Type B pancreatic cell (in vitro differentiated cells): ENCODE results near the gene MOB3C. TPM values are rescaled to one million over a fixed set of nuclear protein-coding genes. Genes with fewer than 3 reads are reported as not detected.

Source experiments
- DNase-seq: peaks from one replicate; pipeline ENCODE4 v3.0.0; 2021; ENCODE audit warnings: mixed read lengths; ENCODE audit not compliant: unreplicated experiment; ENCODE audit errors: extremely low spot score
- H3K27ac Mint-ChIP-seq: 2 replicates; pipeline ENCODE4 v1.8.0; 2021; ENCODE audit warnings: mild to moderate bottlenecking, mixed read lengths
- H3K27me3 Mint-ChIP-seq: 2 replicates; pipeline ENCODE4 v1.8.0; 2021; ENCODE audit warnings: mixed read lengths
- H3K36me3 Mint-ChIP-seq: 2 replicates; pipeline ENCODE4 v1.8.0; 2021; ENCODE audit warnings: mixed read lengths
- H3K4me1 Mint-ChIP-seq: one replicate; pipeline ENCODE4 v1.8.0; 2021; ENCODE audit warnings: mixed read lengths; ENCODE audit not compliant: unreplicated experiment
- H3K4me3 Mint-ChIP-seq: 2 replicates; pipeline ENCODE4 v1.8.0; 2021; ENCODE audit warnings: mild to moderate bottlenecking, mixed read lengths
- H3K9me3 Mint-ChIP-seq: 2 replicates; pipeline ENCODE4 v1.8.0; 2021; ENCODE audit warnings: mixed read lengths
- CTCF ChIP-seq: fragments of 200-600 bp; sonication (generic); conservative IDR thresholded peaks from 2 replicates; pipeline ENCODE4 v1.5.0; 2021; ENCODE audit warnings: antibody characterized with exemption, mild to moderate bottlenecking
- total RNA-seq: library from RNA; stranded (reverse); gene quantifications from 2 replicates; pipeline ENCODE4 v1.2.1, GENCODE V29; 2021; ENCODE audit warnings: low replicate concordance

MOB3C gene
- total RNA-seq, 1 donor from 2014 or later: 6.8 TPM

- H3K9me3 Mint-ChIP-seq: no peaks in the 10 kb centered on the region
- no peaks in the 10 kb centered on the region for H3K36me3 Mint-ChIP-seq
- peaks cover 13% of the 10 kb centered on the region for H3K4me1 Mint-ChIP-seq
- H3K4me3 Mint-ChIP-seq: peak overlapping the region; percentile 90
- H3K27ac Mint-ChIP-seq: peak overlapping the region; percentile 59
- no peak for DNase-seq
- TF ChIP-seq CTCF: no peak
- H3K27me3 Mint-ChIP-seq: peaks cover 12% of the 10 kb centered on the region
Observed at GRCh38 chr1:46615088-46615487, 1.5 kb downstream of the MOB3C start.

GRCh38 chr1:46614604-46614984 is 2.0 kb downstream of the MOB3C start:
- Mint-ChIP-seq H3K4me1 (peaks cover 17% of the 10 kb centered on the region), H3K27me3 (peaks cover 12% of the 10 kb centered on the region), H3K4me3 (peak overlapping the region; percentile 90), H3K36me3 (peaks cover 4% of the 10 kb centered on the region), H3K27ac (no peak overlapping the region), H3K9me3 (no peaks in the 10 kb centered on the region)
- no peak for TF ChIP-seq CTCF
- DNase-seq: no peak

GRCh38 chr1:46613661-46614603 is 2.7 kb downstream of the MOB3C start:
- H3K27me3 Mint-ChIP-seq: peaks cover 12% of the 10 kb centered on the region
- no peak overlapping the region for H3K27ac Mint-ChIP-seq
- H3K36me3 Mint-ChIP-seq: peaks cover 4% of the 10 kb centered on the region
- no peaks in the 10 kb centered on the region for H3K9me3 Mint-ChIP-seq
- no peak for DNase-seq
- TF ChIP-seq CTCF: no peak
- H3K4me1 Mint-ChIP-seq: peaks cover 17% of the 10 kb centered on the region
- no peak overlapping the region for H3K4me3 Mint-ChIP-seq

- H3K27ac Mint-ChIP-seq: no peak overlapping the region
- peaks cover 4% of the 10 kb centered on the region for H3K36me3 Mint-ChIP-seq
- H3K4me1 Mint-ChIP-seq: peaks cover 17% of the 10 kb centered on the region
- DNase-seq: no peak
- TF ChIP-seq CTCF: no peak
- no peaks in the 10 kb centered on the region for H3K9me3 Mint-ChIP-seq
- no peak overlapping the region for H3K4me3 Mint-ChIP-seq
- peaks cover 10% of the 10 kb centered on the region for H3K27me3 Mint-ChIP-seq
Observed at GRCh38 chr1:46612937-46613660, 3.5 kb downstream of the MOB3C start.

GRCh38 chr1:46611691-46612221 is 4.9 kb downstream of the MOB3C start:
- TF ChIP-seq CTCF: no peak
- Mint-ChIP-seq H3K4me1 (peaks cover 7% of the 10 kb centered on the region), H3K36me3 (peaks cover 4% of the 10 kb centered on the region), H3K9me3 (no peaks in the 10 kb centered on the region), H3K4me3 (peak overlapping the region; percentile 7), H3K27me3 (no peaks in the 10 kb centered on the region), H3K27ac (peak overlapping the region; percentile 95)
- no peak for DNase-seq
